ENCODE data around the gene INPP4B. TPM values are rescaled to one million over a fixed set of nuclear protein-coding genes. Genes with fewer than 3 reads are reported as not detected.

The INPP4B gene
- total RNA-seq, 1 donor from 2014 or later = 10.9 TPM

- TF ChIP-seq CTCF (IDR thresholded peaks at IDR 0.05; ENCODE audit: insufficient read depth, low read length, poor library complexity, severe bottlenecking) = no peak
- H3K4me3 ChIP-seq (ENCODE audit: low read depth, low read length) = no peak overlapping the region
- no peak for DNase-seq (ENCODE audit: low read depth)
- no peaks in the 10 kb centered on the region for H3K36me3 ChIP-seq (ENCODE audit: control insufficient read depth, insufficient read depth, low read length)
- H3K27me3 ChIP-seq (ENCODE audit: control insufficient read depth, insufficient read depth, low read length) = no peaks in the 10 kb centered on the region
These were observed 274.0 kb downstream of the INPP4B start for GRCh38 chr4:142572071-142572470.

DNA sequence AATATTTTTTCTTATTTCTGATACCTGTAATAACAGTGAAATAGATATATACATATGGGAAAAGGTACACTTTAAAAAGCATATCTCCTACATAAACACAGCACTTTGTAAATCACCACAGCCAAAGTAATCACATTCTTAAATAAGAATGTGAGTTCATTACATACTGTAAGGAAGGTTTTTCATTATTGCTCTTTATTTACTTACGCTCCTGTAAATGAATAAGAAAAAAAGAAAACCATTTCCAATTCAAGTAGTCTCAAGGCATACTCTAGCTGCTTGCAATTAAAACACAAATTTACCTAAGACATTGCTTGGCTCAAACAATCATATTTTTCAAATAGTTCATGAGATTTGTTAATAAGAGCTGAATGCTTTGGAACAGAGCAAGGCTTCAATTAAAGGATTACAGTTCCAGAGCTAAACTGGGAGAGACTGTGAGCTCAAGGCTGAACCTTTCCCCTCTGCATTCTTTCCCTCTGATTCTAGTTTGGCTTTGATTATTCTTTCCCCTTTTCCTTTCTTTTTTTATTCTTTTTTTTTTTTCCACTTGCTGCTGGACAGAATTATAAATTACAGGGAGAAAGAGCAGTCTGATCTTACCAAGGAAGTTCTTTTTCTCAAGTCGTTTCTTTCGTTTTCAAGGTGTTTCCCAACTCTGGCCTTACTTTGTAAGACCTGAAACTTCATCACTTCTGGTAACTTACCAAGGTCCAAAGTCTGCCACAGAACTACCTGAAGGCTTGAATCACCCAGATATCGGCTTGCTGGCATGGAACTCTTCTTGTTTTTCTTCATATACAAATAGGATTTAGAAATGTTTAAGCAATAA lies 278.3 kb downstream of the INPP4B start:
- no peak for DNase-seq (ENCODE audit: low read depth)
- Histone ChIP-seq H3K27me3 (ENCODE audit: control insufficient read depth, insufficient read depth, low read length) (no peaks in the 10 kb centered on the region), H3K4me3 (ENCODE audit: low read depth, low read length) (no peak overlapping the region), H3K36me3 (ENCODE audit: control insufficient read depth, insufficient read depth, low read length) (no peaks in the 10 kb centered on the region)
- TF ChIP-seq CTCF (IDR thresholded peaks at IDR 0.05; ENCODE audit: insufficient read depth, low read length, poor library complexity, severe bottlenecking) = no peak

- no peaks in the 10 kb centered on the region for H3K27me3 ChIP-seq (ENCODE audit: control insufficient read depth, insufficient read depth, low read length)
- DNase-seq (ENCODE audit: low read depth) = no peak
- no peaks in the 10 kb centered on the region for H3K36me3 ChIP-seq (ENCODE audit: control insufficient read depth, insufficient read depth, low read length)
- TF ChIP-seq CTCF (IDR thresholded peaks at IDR 0.05; ENCODE audit: insufficient read depth, low read length, poor library complexity, severe bottlenecking) = no peak
- H3K4me3 ChIP-seq (ENCODE audit: low read depth, low read length) = no peak overlapping the region
These were observed 278.9 kb downstream of the INPP4B start for GRCh38 chr4:142567199-142567598.

GRCh38 chr4:142566777-142567176 lies 279.3 kb downstream of the INPP4B start:
- no peaks in the 10 kb centered on the region for H3K27me3 ChIP-seq (ENCODE audit: control insufficient read depth, insufficient read depth, low read length)
- no peak overlapping the region for H3K4me3 ChIP-seq (ENCODE audit: low read depth, low read length)
- no peak for DNase-seq (ENCODE audit: low read depth)
- no peak for TF ChIP-seq CTCF (IDR thresholded peaks at IDR 0.05; ENCODE audit: insufficient read depth, low read length, poor library complexity, severe bottlenecking)
- no peaks in the 10 kb centered on the region for H3K36me3 ChIP-seq (ENCODE audit: control insufficient read depth, insufficient read depth, low read length)

DNA sequence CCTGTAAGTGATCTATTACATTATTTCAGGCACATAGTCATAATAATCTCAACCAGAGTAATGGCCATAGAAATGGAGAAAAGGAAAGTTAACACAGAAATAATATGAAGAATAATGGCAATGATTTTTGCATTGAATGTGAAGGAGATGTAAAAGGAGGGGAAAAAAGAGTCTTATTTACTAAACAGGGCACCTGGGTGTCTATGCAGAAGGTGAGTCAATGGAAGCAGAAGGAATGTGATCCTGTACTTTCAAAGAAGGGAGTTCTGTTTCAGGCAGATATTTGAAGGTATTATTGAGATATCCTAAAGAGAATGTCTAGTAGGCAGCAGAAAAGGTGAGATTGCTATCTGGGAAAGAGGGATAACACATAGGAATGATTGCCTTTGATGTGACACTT lies 279.9 kb downstream of the INPP4B start:
- no peaks in the 10 kb centered on the region for H3K27me3 ChIP-seq (ENCODE audit: control insufficient read depth, insufficient read depth, low read length)
- DNase-seq (ENCODE audit: low read depth) = no peak
- no peak overlapping the region for H3K4me3 ChIP-seq (ENCODE audit: low read depth, low read length)
- no peaks in the 10 kb centered on the region for H3K36me3 ChIP-seq (ENCODE audit: control insufficient read depth, insufficient read depth, low read length)
- no peak for TF ChIP-seq CTCF (IDR thresholded peaks at IDR 0.05; ENCODE audit: insufficient read depth, low read length, poor library complexity, severe bottlenecking)

DNA sequence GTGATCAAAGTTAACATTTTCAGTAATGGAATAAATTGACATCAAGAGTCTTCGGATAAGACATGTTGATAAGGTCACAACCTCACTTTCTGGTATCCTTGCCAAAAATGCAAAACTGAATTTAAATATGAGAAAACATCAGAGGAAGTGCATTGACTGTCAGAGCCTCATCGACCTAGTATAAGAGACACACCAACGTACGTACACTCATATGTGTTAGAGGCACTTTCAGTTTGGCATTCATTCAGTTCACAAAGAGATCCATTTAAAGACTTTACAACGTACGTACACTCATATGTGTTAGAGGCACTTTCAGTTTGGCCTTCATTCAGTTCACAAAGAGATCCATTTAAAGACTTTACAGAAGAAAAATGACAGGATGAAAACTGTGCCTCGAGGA lies 280.3 kb downstream of the INPP4B start:
- H3K4me3 ChIP-seq (ENCODE audit: low read depth, low read length) = no peak overlapping the region

More for the DNA sequence above, 280.3 kb downstream of the INPP4B start:
- Histone ChIP-seq H3K27me3 (ENCODE audit: control insufficient read depth, insufficient read depth, low read length) (no peaks in the 10 kb centered on the region), H3K36me3 (ENCODE audit: control insufficient read depth, insufficient read depth, low read length) (no peaks in the 10 kb centered on the region)
- no peak for DNase-seq (ENCODE audit: low read depth)
- TF ChIP-seq CTCF (IDR thresholded peaks at IDR 0.05; ENCODE audit: insufficient read depth, low read length, poor library complexity, severe bottlenecking) = no peak
